ENCODE measurements around the gene VPS72. TPM values are rescaled to one million over a fixed set of nuclear protein-coding genes. Genes with fewer than 3 reads are reported as not detected.

VPS72 gene, protein sequence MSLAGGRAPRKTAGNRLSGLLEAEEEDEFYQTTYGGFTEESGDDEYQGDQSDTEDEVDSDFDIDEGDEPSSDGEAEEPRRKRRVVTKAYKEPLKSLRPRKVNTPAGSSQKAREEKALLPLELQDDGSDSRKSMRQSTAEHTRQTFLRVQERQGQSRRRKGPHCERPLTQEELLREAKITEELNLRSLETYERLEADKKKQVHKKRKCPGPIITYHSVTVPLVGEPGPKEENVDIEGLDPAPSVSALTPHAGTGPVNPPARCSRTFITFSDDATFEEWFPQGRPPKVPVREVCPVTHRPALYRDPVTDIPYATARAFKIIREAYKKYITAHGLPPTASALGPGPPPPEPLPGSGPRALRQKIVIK
- 10 to 100 TPM; 47.4 to 61.0 TPM for total RNA-seq

DNA sequence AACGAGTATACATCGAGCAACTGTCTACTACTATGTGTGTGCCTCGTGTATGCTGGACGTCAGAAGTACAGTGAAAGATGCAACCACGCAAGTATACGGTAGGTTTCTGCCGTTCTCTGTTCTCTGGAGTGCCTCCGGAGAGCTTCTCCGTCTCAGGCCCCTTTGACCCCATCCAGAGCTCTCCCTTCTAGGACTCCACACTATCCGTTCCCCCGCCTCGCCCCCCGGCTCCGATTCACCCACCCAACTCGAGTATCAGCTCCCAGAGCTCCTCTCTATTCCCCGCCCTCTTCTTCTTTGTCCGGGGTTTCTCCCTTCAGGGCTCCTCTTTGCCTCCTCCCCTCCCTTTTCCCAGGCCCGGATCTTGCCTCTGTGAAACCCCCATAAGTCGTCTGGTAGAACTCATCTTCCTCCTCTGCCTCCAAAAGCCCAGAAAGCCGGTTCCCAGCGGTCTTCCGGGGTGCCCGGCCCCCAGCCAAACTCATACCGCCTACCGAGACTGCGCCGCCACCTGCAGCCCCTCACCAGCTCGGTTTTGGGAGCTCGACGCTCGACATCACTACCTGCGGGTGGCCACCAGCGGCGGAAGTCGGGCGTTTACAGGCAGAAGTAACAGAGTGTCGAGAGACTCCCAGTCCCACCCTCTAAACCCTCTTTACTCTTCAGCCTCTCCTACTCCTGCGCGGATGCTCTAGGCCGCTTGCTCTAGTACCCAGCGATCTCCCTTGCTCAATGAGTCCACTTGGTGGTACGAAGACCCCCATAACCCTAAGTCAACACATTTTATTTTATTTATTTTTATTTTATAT is at the start of gene VPS72:
Gene VPS72, minus strand, starts transcription at position 561 of the 809 bp plus-strand sequence. Its CDS starts 76 bp downstream, at position 485.
- intact Hi-C loops (cut with micrococcal nuclease) = no loop called here
- no peaks in the 10 kb centered on the region for H3K9me3 Mint-ChIP-seq
- peak within 1 kb of the TSS; percentile 94 for H3K4me3 Mint-ChIP-seq
- no peaks in the 10 kb centered on the region for H3K27me3 Mint-ChIP-seq
- ChIA-PET CTCF (interaction anchor here (0.6 to 2.7 kb wide), 16 partner anchors 13 to 161 kb away, joined by 3 to 13 read pairs (median 4); partner anchors contain the start of genes PI4KB, PSMD4, TMOD4 and TNFAIP8L2), POLR2A (interaction anchor here (0.6 to 2.6 kb wide), 23 partner anchors 9 to 300 kb away, joined by 3 to 25 read pairs (median 4); partner anchors contain the start of genes LYSMD1, PIP5K1A, PSMD4 and SCNM1)
- peaks cover 20% of the 10 kb centered on the region for H3K4me1 Mint-ChIP-seq (ENCODE audit: low read depth)
- H3K27ac Mint-ChIP-seq = peak within 1 kb of the TSS; percentile 96
- DNase-seq (peak; percentile 93), ATAC-seq (peak; percentile 94)
- peaks cover 13% of the 10 kb centered on the region for H3K36me3 Mint-ChIP-seq (ENCODE audit: low read depth)
- TF ChIP-seq, protein P1, sequence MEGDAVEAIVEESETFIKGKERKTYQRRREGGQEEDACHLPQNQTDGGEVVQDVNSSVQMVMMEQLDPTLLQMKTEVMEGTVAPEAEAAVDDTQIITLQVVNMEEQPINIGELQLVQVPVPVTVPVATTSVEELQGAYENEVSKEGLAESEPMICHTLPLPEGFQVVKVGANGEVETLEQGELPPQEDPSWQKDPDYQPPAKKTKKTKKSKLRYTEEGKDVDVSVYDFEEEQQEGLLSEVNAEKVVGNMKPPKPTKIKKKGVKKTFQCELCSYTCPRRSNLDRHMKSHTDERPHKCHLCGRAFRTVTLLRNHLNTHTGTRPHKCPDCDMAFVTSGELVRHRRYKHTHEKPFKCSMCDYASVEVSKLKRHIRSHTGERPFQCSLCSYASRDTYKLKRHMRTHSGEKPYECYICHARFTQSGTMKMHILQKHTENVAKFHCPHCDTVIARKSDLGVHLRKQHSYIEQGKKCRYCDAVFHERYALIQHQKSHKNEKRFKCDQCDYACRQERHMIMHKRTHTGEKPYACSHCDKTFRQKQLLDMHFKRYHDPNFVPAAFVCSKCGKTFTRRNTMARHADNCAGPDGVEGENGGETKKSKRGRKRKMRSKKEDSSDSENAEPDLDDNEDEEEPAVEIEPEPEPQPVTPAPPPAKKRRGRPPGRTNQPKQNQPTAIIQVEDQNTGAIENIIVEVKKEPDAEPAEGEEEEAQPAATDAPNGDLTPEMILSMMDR (IDR thresholded peaks at IDR 0.05) = no peak

DNA sequence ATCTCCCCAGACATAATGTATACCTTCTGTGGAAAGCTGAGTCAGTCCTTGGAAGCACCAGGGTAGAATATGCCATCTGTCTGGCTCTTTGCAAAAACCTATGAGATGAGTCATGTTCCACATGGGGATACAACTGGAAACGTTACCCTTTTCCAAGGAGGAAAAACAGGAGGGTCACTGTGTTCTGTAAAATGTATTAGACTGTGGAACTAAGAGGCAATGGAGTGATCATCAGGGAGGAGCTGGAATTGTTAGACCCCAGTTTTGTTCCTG is 48.4 kb upstream of the VPS72 start:
- TF ChIP-seq, protein P1 (IDR thresholded peaks at IDR 0.05) = no peak
- H3K4me1 Mint-ChIP-seq (ENCODE audit: low read depth) = no peaks in the 10 kb centered on the region
- POLR2A ChIA-PET = interaction anchor here (1.1 to 1.2 kb wide), 2 partner anchors 8 to 72 kb away, joined by 3 read pairs; no protein-coding TSS in a partner anchor
- DNase-seq (no peak), ATAC-seq (no peak)
- CTCF ChIA-PET = interaction anchor here (0.9 to 1.1 kb wide), 2 partner anchors 14 to 17 kb away, joined by 3 to 5 read pairs; no protein-coding TSS in a partner anchor
- intact Hi-C loops (cut with micrococcal nuclease) = no loop called here
- no peak overlapping the region for H3K4me3 Mint-ChIP-seq
- H3K27me3 Mint-ChIP-seq = no peaks in the 10 kb centered on the region
- H3K36me3 Mint-ChIP-seq (ENCODE audit: low read depth) = peaks cover 62% of the 10 kb centered on the region
- H3K9me3 Mint-ChIP-seq = no peaks in the 10 kb centered on the region
- H3K27ac Mint-ChIP-seq = no peak overlapping the region

DNA sequence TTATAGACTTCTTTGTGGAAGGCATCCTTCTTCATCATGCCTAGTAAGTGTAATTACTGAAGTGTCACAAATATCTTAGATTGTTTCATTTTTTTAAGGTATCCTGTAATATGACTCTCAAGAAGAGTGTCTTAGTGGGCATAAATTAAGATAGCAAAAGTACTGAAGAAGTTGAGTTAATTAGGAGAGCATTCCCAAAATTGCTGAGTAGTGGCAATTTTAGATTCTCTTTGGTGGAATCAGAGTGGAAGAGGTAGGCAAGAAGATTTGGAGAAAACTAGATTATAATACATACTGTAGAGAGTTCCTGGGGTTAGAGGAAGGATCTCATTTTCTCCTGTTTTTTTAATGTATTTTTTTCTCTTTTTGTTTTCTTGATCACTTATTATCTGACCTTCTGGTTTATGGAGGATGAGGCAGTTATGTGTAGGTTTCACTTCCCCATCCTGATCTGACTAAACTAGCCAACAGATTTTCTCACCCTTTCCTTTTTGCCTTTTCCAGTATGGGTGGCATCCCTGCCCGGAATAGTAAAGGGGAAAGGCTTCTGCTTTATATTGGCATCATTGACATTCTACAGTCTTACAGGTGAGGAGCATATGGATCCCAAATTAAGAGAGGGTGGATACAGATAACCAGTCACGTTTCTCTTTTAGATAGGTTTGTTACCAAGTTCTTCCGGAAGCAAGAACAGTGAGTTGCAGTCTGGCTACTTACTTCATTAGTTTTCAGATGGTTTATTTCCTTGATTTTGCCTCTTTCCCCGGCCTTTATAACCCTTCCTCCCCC is 47.9 kb upstream of the VPS72 start:
- Mint-ChIP-seq H3K27ac (peak overlapping the region; percentile 42), H3K27me3 (no peaks in the 10 kb centered on the region), H3K9me3 (no peaks in the 10 kb centered on the region), H3K4me1 (ENCODE audit: low read depth) (no peaks in the 10 kb centered on the region), H3K4me3 (no peak overlapping the region), H3K36me3 (ENCODE audit: low read depth) (peaks cover 59% of the 10 kb centered on the region)
- POLR2A ChIA-PET = interaction anchor here (1.1 kb wide), 1 partner anchor 71 kb away, joined by 3 read pairs; no protein-coding TSS in a partner anchor
- no peak for ATAC-seq
- TF ChIP-seq, protein P1 (IDR thresholded peaks at IDR 0.05) = no peak
- CTCF ChIA-PET = interaction anchor here (0.9 kb wide), 1 partner anchor 14 kb away, joined by 5 read pairs; no protein-coding TSS in a partner anchor
- no peak for DNase-seq
- intact Hi-C loops (cut with micrococcal nuclease) = no loop called here

DNA sequence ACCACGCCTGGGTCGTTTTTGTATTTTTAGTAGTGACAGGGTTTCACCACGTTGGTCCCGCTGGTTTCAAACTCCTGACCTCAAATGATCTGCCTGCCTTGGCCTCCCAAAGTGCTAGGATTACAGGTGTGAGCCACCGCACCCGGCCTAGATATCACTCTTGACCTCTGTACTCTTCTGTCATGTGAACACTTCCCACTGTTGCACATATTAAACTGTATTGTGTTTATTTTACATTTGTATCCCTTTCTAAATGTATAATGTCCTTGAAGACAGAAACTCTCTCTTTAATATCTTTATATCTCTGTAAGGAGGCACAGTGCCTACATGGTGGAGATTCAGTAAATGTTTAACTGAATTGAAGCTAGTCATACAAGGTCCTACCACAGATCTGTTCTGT is 45.2 kb upstream of the VPS72 start:
- ChIA-PET CTCF (interaction anchor here (1.3 kb wide), 1 partner anchor 17 kb away, joined by 7 read pairs; no protein-coding TSS in a partner anchor), POLR2A (interaction anchor here (0.7 to 1.4 kb wide), 2 partner anchors 45 to 338 kb away, joined by 3 to 4 read pairs; partner anchors contain the start of gene VPS72)
- Mint-ChIP-seq H3K27ac (no peak overlapping the region), H3K4me3 (no peak overlapping the region), H3K27me3 (no peaks in the 10 kb centered on the region), H3K9me3 (no peaks in the 10 kb centered on the region), H3K4me1 (ENCODE audit: low read depth) (no peaks in the 10 kb centered on the region), H3K36me3 (ENCODE audit: low read depth) (peaks cover 69% of the 10 kb centered on the region)
- no peak for ATAC-seq
- no peak for DNase-seq
- TF ChIP-seq, protein P1 (IDR thresholded peaks at IDR 0.05) = no peak
- intact Hi-C loops (cut with micrococcal nuclease) = no loop called here
